Central memory CD4-positive, alpha-beta T cell (primary cell): ENCODE data around the gene ADARB2.

ENCODE experiments used
- DNase-seq: peaks from one replicate; pipeline ENCODE4 v3.0.0; 2022

ADARB2 gene

GRCh38 chr10:1194161-1194560, 543.2 kb downstream of the ADARB2 start:
- no peak for DNase-seq

- no peak for DNase-seq
Measured at GRCh38 chr10:1193561-1193960, 543.8 kb downstream of the ADARB2 start.

- no peak for DNase-seq
Measured at GRCh38 chr10:1191752-1192151, 545.6 kb downstream of the ADARB2 start.

GRCh38 chr10:1190791-1191490, 546.4 kb downstream of the ADARB2 start:
- no peak for DNase-seq

GRCh38 chr10:1190052-1190395, 547.3 kb downstream of the ADARB2 start:
- no peak for DNase-seq

GRCh38 chr10:1189166-1190051, 547.9 kb downstream of the ADARB2 start:
- no peak for DNase-seq

GRCh38 chr10:1188558-1189135, 548.7 kb downstream of the ADARB2 start:
- DNase-seq: no peak

GRCh38 chr10:1187855-1188557, 549.3 kb downstream of the ADARB2 start:
- DNase-seq: no peak

- DNase-seq: no peak
Measured at GRCh38 chr10:1187151-1187854, 550.0 kb downstream of the ADARB2 start.

GRCh38 chr10:1186683-1186990, 550.7 kb downstream of the ADARB2 start:
- no peak for DNase-seq

- no peak for DNase-seq
Measured at GRCh38 chr10:1185911-1186682, 551.2 kb downstream of the ADARB2 start.

GRCh38 chr10:1184541-1185430, 552.5 kb downstream of the ADARB2 start:
- DNase-seq: no peak

GRCh38 chr10:1183701-1184100, 553.6 kb downstream of the ADARB2 start:
- no peak for DNase-seq

GRCh38 chr10:1183033-1183396, 554.3 kb downstream of the ADARB2 start:
- no peak for DNase-seq

GRCh38 chr10:1182280-1183032, 554.9 kb downstream of the ADARB2 start:
- DNase-seq: no peak

GRCh38 chr10:1180836-1181235, 556.5 kb downstream of the ADARB2 start:
- no peak for DNase-seq

- no peak for DNase-seq
Measured at GRCh38 chr10:1180071-1180730, 557.1 kb downstream of the ADARB2 start.

- no peak for DNase-seq
Measured at GRCh38 chr10:1179346-1180070, 557.8 kb downstream of the ADARB2 start.

- no peak for DNase-seq
Measured at GRCh38 chr10:1178506-1178905, 558.8 kb downstream of the ADARB2 start.
